ENCODE results near the gene FHIP1B.

The FHIP1B gene

DNA sequence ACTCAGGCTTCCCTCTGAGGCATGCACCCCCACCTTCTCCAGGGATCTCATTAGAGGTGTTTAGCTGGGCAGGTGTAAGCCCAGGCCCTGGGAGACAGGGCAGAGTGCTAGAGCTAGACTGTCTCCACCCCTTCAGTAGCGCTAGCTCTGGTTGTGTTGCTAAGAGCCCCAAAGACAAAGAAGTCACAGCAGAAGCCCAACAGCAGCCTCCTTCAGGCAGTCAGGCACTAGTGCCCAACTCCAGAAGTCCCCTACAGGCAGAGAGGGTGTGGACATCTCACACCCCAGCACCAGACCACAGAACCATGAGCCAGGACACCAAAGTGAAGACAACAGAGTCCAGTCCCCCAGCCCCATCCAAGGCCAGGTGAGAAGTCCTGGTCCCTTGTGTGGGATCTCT lies 4.5 kb upstream of the FHIP1B start, which contains the start of gene CNGA4:
TSS of gene CNGA4 (plus strand) at position 188 of the 400 bp plus-strand sequence. CDS start at position 306, 118 bp downstream.
- no peak for DNase-seq

DNA sequence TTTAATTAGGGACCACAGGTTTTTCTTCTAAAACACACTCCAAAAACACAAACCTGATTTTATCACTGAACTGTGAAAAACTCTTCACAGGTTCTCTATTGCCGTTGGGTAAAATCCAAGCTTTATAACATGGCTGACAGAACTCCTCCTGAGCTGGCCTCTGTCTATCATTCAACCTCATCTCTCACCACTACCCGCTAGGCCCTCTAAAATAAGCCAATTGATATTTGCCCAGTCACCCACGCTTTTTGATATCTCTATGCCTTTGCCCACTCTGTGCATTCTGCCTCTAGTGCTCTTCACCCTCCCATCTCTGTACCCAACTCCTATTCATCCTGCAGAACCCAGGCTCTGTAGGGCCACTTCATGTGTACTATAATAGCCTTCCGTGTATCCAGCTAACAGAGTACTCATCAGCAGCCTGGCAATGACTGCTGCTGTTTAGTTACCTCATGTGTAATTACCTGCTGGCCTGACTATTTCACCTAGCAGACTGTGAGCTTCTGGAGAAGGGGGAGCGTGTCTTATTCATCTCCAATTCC lies 3.4 kb upstream of the FHIP1B start:
- DNase-seq, result no peak

DNA sequence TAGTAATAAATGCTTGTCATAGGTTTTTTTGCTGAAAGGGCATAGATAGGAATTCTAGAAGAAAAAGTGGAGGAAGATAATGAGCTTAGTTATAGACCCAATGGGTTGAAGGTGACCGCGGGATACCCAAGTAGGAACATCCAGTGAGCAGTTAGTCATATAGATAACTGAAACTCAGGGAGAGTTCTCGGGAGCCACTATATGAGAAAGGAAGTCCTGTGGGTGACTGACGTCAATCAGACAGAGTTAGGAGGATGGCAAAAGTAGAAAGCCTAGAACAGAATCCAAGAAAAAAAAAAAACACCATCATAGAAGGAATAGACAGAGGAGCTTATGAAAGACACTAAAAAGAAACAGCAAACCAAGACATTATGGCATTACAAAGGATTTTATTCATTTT lies 2.8 kb upstream of the FHIP1B start:
- no peak for DNase-seq

DNA sequence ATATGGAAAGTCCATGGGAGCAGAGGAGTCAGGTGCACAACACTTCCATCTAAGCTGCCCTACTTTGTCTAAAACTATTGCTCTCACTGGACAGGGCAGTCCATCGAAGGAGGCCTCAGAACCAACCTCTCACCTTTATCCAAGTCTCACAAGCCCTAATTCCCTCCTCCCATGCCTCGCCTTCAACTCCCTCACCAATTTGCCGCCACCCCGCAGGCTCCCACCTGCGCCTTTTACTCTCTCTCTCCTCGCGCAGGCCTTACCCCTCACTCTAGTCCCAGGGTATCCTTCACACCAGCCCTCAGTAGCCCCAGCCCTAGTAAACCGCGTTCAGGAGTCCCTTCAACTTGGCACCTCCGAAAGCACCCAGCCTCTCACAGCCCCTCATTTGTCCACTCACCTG lies 451 bp downstream of the FHIP1B start:
- no peak for DNase-seq

DNA sequence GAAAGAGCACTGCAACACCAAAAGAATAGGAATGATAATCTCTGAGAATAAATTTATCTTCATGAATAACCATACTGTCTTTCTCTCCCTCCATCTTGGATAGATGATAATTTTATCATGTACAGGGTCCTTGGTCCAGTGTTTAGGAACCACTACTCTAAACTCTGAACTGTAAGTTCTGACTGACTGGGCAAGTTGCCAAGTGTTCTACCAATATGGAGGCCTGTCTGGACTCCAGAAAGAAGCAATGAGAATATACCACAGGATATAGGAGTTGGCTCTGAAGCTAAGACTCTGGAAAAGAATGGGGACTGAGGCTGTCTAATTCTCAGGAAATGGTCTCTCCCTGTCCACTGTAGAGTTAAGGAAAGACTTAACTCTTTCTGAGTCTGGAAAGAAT lies 1.5 kb downstream of the FHIP1B start:
- DNase-seq, result no peak

DNA sequence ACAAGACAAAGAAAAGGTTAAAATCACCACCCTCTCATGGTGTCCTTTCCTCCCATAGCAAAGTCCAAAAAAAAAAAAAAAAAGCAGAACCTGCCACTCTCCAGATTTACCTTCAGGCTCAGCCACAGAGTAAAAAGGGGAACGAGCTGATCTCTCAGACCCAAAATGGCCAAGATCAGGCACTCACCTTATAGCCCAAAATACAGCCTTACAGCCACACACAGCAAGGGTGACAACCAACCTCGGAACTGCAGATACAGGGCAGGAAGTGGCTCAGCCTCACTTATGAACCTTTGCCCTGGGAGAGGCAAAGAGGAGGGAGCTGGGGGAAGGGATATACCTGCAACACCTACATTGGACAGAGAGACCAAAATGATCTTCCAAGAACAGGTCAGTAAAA lies 4.5 kb downstream of the FHIP1B start:
- no peak for DNase-seq

DNA sequence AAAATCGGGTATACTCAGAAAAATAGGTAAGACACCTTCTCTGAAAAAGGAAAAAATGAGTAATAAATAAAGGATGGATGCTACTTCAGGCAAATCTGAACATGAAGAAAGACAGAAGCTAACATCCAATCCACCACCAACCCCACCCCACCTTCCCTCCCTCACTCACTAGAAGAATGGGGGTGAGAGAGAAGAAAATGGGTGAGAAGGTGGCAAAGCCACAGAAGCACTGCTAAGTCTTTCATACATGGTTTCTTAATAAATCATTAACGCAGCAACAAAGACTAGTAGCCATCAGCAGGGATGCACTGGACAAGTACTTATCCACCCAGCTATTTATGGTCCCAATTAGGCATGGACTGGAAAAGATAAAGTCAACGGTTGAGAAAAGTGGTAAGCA lies 5.9 kb downstream of the FHIP1B start:
- no peak for DNase-seq

DNA sequence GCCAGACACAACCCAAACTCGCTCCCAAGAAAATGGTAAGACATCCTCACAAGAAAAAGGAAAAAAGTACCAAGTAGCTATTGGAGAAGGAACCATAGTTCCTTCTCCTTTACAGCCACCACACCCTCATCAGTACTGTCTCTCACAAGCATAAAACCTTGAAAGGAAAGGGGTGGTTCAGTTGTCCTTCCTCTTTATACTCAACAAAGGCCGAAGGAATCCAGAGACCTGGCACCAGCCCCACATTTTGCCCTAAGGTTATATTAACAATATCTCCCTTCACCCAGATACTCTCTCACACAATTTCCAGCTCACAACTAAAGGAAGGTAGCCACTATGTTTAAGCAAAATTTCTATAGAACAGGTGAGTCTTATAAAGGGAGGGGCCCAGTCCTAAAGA lies 8.5 kb downstream of the FHIP1B start:
- no peak for DNase-seq

DNA sequence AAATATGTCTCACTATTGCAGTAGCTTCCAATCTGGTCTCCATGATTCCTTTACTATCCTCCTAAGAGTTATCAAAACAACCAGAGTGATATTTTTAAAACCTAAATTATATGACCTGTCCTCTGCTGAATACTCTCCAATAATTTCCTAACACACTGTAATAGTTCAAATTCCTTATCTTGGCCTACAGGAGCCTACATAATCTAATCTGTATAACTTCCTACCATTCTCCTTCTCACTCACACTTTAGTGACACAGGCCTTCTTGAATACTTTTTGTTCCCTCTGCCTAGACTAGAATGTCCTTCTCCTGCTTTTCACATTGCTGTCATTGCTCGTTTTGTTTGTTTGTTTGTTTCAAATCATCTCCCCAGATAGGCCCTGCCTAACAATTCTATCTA lies 9.4 kb downstream of the FHIP1B start:
- DNase-seq, result no peak

DNA sequence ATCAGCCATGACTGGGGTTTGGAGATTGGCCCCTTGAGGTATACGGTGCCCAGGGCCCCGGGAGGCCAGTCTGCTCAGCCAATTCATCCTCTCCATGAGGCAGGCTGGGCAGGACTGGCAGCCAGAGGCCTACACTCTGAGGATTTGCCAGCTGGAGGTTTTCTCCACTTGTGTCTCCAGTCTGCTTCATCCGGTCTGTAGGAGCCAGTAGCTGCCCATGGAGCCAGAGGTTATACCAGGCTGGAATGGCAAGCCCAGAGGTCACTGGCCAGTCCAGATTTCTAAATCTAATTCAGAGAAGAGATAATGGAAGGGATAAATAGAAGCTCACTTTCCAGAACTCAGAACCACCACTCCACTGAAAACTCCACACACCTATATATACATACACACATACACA lies 10.0 kb downstream of the FHIP1B start:
- DNase-seq, result no peak

DNA sequence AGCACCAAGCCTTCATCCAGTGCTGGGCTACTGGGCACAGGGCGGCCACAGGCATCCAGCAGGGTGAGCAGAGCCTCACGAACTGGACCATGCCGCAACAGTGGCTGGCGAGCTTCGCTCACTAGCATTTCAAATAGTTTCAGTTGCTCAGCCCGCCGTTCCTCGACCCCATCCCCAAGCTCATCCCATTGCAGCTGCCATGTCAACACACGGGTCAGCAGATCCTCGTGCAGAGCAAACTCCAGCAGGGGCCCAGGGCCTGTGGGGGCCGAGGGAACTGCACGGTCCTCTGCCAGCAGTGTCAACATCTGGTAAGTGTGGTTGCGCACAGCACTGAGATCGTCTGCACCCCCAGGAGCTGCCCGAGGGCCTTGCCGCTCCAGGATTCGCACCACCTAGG lies 10.6 kb downstream of the FHIP1B start:
- DNase-seq, result no peak

DNA sequence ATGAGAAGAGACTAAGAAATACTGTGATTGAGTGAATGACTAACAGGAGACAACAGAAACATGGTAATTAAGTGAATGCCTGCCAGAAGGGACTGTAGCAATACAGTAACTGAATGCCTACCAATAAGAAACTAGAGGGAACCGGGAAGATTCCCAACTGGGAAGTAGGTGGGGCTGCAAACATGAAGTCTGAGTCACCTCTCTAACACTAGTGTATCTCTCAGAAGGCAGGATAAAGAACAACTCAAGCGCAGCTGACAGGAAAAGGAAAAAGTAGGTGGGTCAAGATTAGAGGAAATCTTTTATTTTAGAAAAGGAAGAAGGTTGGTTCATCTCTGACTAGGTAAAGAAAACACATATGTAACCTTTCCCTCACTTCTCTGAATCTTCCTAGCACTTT lies 15.1 kb downstream of the FHIP1B start:
- no peak for DNase-seq

DNA sequence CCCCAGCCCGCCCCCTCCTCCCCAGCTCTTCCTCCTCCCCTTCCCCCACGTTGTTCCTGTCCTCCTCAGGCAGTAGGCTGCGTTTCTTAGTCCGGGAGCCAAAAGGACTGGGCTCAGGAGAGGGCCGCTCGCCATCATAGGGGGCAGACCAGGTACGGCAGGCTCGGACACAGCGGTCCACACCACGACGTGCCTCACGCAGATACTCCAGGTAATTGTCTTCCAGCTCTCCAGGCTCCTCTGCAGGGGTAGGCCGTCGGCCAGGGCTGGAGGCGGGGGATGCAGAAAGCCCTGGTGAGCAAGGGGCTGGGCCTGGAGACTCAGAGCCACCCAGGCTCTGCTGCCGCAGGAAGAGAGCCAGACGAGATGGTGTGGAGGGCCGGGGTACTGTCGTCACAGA lies 16.7 kb downstream of the FHIP1B start:
- DNase-seq, result no peak

DNA sequence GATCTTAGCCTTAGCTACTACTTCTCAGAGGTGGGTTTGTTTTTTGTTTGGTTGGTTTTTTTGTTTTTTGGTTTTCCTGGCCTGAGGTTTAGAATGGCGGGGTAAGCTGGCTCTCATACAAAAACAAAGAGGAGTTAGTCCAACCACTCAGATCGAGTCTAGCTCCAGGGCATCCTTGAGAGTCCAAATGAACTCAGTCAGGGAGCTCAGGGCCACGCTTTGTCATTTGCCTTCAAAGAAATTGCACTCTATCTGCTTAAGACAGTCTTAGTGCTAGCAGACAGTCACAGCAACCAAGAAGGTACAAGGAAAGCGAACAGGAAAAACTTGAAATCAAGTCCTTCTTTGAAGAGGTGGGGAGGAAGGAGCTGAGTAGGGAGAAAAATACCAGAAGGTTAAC lies 17.9 kb downstream of the FHIP1B start:
- DNase-seq, result no peak

DNA sequence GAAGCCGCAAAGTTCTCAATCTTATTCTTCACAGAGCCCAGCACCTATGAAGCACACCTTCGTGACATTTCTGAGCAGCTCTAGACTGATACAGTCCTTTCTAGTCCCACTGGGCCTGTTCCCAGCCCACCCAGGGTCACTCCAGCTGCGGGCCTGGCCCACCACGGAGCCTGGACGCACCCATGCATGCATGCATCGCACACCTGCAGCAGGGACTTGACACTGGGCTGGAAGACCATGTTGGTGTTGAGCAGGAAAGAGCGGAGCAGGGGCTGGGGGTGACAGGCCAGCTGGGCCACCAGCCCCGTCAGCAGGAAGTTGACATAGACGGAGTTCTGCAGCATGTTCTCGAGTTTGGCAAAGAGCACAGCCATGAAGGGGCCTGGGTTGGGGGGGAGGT lies 19.9 kb downstream of the FHIP1B start:
- no peak for DNase-seq

DNA sequence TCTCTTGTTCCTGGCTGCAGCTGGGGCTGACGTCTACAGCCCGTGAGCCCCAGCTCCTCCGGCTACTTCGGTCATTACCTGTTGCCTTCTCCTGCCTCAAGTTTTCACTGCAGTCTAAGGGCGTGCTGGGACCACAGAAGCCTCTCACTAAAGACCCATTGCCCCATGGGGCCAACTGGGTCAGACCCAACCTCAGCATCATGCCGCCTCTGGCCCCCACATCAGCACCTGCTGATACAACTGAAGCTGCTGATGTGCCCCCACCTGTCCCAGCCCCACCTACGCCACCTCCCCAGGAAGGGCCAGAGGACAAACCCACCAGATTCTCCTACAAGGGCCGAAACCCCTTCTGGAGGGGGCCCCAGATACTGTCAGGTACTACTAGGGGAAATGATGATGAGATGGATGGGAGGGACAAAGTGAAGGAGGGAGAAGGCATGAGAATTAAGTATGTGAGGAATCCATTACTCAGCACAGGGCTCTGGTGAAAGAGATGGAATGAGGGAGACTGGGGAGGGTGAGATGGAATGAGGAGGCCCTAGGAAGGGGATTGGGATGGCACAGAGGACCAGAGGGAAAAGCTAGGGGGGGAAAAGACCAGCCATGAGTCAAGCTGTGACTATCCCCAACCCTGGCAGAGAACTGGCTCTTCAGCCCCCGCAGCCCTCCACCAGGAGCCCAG lies 24.0 kb downstream of the FHIP1B start:
- no peak for DNase-seq

DNA sequence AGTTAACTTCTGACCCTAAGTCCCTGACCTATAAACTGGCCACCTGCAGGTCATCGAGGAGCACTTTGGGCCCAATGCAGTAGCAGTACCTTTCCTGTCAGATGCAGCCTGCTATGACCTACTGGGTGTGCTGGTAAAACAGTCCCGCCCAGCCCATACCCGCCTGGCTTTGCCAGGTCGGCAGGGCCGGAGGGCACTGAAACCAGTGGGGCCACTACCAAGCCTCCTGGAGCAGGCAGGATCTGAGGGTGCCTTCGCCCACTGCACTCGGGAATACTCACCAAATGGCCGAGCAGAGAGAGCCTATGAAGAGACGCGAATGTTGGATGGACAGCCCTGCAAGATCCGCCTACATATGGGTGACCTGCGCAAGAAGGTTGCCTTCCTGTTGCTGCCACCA lies 24.6 kb downstream of the FHIP1B start:
- DNase-seq, result no peak

DNA sequence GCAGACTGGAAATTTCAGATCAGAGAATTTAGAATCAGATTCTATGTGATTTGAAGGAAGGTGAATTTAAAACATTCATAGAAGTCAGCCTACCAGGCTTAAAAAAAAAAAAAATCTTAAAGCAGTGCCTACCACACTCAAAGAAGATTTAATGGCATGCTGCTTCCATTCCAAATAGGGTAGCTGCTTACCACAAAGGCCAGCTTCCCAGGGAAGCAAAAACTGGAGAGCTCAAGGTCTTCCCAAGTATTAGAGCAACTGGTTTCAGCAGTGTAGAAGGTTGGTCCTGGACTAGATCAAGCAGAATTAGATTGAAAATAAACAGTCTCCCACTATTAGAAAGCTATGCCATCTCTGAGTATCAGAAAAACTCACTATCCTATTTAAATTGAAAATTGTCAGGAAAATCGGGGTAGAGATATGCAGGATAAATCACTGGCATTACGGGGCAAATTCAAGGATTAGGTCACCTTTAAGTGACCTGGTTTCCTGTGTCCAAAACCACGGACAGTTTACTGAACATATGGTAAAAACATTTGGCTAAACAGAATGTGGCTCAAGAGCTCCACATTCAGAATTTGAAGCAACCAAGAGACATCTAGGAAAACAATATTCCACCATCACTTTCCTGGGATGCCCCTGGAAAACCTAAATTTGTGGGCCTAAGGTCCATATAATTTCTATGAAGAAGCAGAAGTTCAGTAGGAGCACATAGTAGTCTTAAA lies 27.8 kb downstream of the FHIP1B start:
- no peak for DNase-seq

DNA sequence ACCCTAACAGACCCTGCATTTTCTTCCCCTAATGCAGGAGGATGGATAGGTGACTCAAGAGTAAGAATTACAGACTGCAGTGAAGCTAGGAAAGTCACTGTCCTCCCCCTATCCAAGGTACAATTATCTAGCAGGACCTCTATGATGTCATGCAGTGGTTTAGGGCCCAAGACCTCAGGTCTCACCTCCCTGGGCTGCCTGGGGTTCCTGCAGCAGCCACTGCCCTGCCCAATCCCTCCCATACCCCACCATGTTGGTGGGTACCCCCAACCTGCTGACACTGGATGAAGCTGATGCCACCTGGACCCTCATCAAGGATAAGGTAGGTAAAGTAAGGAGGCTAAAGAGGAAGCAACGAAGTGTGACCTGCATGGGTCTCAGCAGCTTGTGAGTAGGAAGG lies 29.1 kb downstream of the FHIP1B start, which contains the start of gene C11orf42:
TSS of gene C11orf42 (plus strand) at position 192 of the 400 bp plus-strand sequence. CDS start at position 251, 59 bp downstream.
- no peak for DNase-seq

DNA sequence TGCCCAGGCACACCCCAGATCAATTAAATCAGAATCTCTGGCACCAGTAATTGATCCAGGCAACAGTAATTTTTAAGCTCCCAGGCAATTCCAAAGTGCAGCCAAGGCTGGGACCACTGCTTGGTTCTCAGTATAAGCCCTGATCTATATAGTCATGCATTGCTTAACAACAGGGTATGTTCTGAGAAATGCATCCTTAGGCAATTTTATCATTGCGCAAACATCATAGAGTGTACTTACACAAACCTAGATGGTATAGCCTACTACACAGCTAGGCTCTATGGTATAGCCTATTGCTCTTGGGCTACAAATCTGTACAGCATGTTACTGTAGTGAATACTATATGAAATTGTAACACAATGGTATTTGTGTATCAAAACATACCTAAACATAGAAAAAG lies 29.7 kb downstream of the FHIP1B start:
- no peak for DNase-seq

DNA sequence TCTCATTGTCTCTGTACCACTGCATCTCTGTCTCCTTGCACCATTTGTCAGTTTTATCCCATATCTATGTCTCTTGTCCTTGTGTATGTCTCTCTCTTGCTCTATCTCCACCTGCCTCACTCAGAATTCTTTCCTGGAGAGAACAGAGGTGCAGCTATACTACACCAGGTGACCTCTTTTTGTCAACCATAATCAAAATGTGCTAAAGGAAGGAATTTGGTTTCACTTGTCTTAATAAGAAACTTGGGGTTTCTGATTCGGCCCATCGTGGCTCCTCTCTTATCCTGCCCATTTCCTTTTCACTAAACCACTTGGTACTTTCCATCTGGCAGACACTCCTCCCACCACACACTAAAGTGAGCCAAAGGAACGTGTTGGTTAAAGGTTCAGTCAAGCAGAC lies 31.1 kb downstream of the FHIP1B start:
- DNase-seq, result no peak

DNA sequence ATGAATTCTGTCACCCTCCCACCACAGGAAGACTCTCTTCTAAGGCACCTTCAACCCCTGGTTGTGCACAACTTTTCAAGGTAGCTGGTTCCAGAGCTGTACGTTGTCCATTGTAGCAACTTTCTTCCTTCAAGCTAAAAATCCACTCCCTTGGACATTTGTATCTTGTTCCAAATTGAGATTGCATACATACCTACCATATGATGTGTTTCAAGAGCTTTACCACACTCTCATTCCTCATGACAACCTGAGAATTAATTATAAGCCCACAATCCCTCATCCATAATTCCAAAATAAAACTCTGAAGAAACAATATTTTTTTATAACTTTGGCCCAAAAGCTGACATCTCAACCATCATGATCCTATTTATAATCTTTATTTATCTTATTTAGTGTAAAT lies 32.4 kb downstream of the FHIP1B start:
- DNase-seq, result no peak

DNA sequence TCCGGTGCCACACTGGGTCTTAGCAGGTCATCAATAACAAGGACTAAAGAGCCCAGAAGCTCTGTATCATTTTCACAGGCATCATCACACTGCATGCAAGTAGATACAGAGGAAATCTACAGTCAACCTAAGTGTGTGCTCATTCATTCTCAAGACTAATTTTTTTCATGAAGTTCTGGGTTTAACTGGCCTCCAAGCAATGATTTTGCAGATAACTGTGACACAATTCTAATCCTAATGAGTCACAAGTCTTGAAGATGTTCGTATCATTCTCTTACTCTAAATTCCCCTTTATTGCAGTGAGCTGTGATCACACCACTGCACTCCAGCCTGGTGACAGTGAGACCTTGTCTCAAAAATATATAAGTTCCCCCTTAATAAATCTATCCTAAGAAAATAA lies 33.0 kb downstream of the FHIP1B start:
- DNase-seq, result no peak

DNA sequence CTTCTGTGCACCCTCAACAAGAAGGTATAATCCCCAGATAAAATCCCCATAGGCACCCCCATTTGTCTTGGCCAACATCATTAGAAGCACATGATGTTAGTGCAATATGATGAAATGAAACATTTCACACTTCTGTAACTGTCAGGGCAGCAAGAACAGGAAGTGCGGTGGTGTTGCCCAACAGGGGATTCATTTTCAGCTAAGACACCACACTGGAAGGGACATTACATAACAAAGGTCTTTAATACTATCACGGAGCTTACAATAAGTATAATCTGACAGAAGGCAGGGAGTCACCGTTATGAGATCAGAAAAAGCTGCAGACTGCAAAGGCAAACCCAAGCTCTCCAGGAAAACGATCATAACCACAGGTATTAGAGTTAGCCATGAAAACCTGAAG lies 33.5 kb downstream of the FHIP1B start:
- DNase-seq, result no peak
